Breast epithelium (tissue), 4 donors: ENCODE results near the gene AOPEP. TPM values are rescaled to one million over a fixed set of nuclear protein-coding genes. Genes with fewer than 3 reads are reported as not detected.

Experiments used
- DNase-seq, 2 donors: peaks; one replicate each; pipeline ENCODE4 v3.0.0-alpha.2; 2019; ENCODE audit warnings: low spot score in 2 of 2
- H3K27ac ChIP-seq, 2 donors: fragments of 200-600 bp; sonication (generic) in 1 of 2; one replicate each; pipeline ENCODE4 v1.5.1; 2016 to 2019; ENCODE audit warnings: mild to moderate bottlenecking in 1 of 2
- H3K27me3 ChIP-seq, 2 donors: fragments of 200-600 bp; sonication (generic) in 1 of 2; one replicate each; pipeline versions ENCODE4 v1.5.1 to v1.6.0; 2017 to 2019; ENCODE audit warnings: control low read depth in 1 of 2, mild to moderate bottlenecking in 1 of 2
- H3K36me3 ChIP-seq: fragments of 200-600 bp; one replicate; pipeline ENCODE4 v1.5.1; 2019
- H3K4me1 ChIP-seq, 2 donors: fragments of 200-600 bp; sonication (generic); one replicate each; pipeline ENCODE4 v1.5.1; 2016 to 2019; ENCODE audit warnings: control low read depth in 1 of 2
- H3K4me3 ChIP-seq, 3 donors: fragments of 200-600 bp; sonication (generic); 1 replicate in 2 of 3; 2 replicates in 1 of 3; pipeline ENCODE4 v1.5.1; 2016 to 2019; ENCODE audit warnings: mild to moderate bottlenecking in 3 of 3, moderate library complexity in 2 of 3
- H3K9me3 ChIP-seq, 2 donors: fragments of 200-600 bp; sonication (generic) in 1 of 2; one replicate each; pipeline ENCODE4 v1.5.1; 2016 to 2019; ENCODE audit warnings: control low read depth in 1 of 2
- POLR2A ChIP-seq: fragments of 450-650 bp; IDR thresholded peaks from one replicate; pipeline ENCODE4 v1.6.1; 2016; ENCODE audit warnings: antibody characterized with exemption, mild to moderate bottlenecking, moderate library complexity
- POLR2AphosphoS5 ChIP-seq, 3 donors: sonication (generic); formaldehyde crosslinking; IDR thresholded peaks; one replicate each; pipeline ENCODE4 v1.6.1; 2017; ENCODE audit warnings: antibody characterized with exemption in 3 of 3
- intact Hi-C: fragments of 100-400 bp; cut with DNase I; formaldehyde crosslinking; loops from one replicate; pipeline ENCODE4 v1.15.1; 2023; ENCODE audit warnings: low total_unique reads
- total RNA-seq, 3 donors: library from RNA; depleted of rRNA; stranded (reverse); fragments of >200 nt; gene quantifications; one replicate each; pipeline ENCODE4 v1.1.0, GENCODE V29; 2016
- TF ChIP-seq, protein P1 (sequence below), 3 donors: fragments of 450-650 bp; IDR thresholded peaks; one replicate each; pipeline ENCODE4 v1.5.1; 2016 to 2017; ENCODE audit warnings: antibody characterized with exemption in 3 of 3, mild to moderate bottlenecking in 3 of 3, moderate library complexity in 3 of 3

Gene AOPEP
- total RNA-seq, 3 donors from 2014 or later, result 15.5 to 94.1 (median 87.5) TPM

DNA sequence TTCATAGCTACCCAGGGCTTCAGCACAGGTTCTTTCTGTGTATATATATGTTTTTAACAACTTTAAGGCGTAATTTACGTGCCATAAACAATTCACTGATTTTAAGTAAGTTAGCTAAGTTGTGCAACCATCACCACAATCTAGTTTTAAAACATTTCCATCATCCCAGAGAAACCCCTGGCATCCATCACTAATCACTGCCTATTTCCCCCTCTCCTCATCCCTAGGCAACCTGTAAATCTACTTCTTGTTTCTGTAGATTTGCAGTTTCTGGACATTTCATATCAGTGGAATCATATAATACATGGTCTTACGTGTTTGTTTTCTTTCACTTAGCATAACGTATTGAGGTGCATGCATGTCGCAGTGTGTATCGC, 299.6 kb downstream of the AOPEP start:
- no peaks in the 10 kb centered on the region for H3K4me1 ChIP-seq
- no peaks in the 10 kb centered on the region for H3K9me3 ChIP-seq
- no peak for DNase-seq
- H3K36me3 ChIP-seq, result no peaks in the 10 kb centered on the region
- intact Hi-C loops, result loop anchor here (5.0 kb wide), 1 partner anchor 874 kb away; no protein-coding TSS in a partner anchor
- no peaks in the 10 kb centered on the region for H3K27me3 ChIP-seq
- H3K27ac ChIP-seq, result peak overlapping the region in 1 of 2 donors; percentile 10
- H3K4me3 ChIP-seq, result no peak overlapping the region
- TF ChIP-seq, protein P1, sequence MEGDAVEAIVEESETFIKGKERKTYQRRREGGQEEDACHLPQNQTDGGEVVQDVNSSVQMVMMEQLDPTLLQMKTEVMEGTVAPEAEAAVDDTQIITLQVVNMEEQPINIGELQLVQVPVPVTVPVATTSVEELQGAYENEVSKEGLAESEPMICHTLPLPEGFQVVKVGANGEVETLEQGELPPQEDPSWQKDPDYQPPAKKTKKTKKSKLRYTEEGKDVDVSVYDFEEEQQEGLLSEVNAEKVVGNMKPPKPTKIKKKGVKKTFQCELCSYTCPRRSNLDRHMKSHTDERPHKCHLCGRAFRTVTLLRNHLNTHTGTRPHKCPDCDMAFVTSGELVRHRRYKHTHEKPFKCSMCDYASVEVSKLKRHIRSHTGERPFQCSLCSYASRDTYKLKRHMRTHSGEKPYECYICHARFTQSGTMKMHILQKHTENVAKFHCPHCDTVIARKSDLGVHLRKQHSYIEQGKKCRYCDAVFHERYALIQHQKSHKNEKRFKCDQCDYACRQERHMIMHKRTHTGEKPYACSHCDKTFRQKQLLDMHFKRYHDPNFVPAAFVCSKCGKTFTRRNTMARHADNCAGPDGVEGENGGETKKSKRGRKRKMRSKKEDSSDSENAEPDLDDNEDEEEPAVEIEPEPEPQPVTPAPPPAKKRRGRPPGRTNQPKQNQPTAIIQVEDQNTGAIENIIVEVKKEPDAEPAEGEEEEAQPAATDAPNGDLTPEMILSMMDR (IDR thresholded peaks at IDR 0.05), result no peak
- TF ChIP-seq POLR2A (no peak), POLR2AphosphoS5 (IDR thresholded peaks at IDR 0.05) (no peak)

DNA sequence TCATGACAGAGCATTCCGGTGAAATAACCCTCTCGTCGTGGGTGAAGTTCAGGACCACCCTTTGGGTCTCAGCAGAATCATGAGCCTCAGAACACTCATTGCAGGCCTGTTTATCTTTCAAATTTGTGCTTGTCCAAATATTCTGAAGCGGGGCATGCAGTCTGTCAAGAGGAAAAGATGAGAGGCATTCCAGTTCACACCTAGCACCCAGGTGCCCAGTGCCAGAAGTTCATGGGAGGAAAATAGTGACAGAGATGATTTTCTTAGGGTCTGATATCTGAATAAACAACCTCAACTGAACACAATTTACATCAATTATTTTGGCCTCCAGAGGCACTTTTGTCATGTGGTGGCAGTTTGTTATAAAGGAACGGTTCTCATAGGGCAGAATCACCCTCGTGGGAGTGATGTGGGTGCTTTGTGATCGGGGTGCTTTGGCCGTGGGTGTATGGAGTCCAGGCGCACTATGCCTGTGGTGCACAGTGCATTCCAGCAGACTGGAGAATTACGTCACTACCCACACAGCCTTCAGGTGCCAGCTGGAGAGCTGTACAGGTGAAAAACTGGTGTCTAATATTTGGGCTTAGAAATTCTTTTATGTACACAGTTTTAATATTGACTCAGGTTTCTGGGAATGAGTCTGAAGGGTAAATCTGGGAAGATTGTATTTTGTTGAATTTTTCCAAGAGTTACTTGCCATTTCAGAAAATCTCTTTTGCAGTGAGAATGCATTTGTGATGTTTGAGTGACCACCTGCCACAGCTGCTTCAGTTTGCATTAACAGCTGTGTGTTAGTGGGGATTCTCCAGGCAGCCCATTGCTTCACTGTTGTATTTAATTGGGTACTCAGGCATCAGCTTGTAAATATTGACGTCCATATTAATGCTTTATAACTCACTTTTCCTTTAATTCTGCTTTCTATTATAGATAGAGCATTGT, 301.7 kb downstream of the AOPEP start:
- DNase-seq, result peak in 1 of 2 donors; percentile 45
- intact Hi-C loops, result loop anchor here (5.0 kb wide), 1 partner anchor 876 kb away; no protein-coding TSS in a partner anchor

DNA sequence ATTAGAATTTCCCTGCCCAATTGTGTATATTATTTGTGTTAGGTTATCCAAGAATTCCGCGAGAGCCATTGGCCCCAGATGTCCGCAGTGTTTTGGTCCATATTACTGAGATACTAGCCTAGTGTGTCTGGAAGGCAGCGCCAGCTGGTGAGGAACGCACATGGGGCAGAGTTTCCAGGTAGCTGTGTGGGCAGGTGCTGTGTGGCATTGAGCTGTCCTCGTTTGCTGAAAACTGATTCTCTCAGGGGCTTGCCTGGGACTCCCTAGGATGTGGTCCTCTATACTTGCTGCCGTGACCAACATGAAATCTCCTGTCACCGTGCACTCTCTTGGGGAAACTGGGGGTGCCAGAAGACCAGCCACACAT, 302.3 kb downstream of the AOPEP start:
- DNase-seq, result no peak
- H3K9me3 ChIP-seq, result no peaks in the 10 kb centered on the region
- H3K4me3 ChIP-seq, result no peak overlapping the region
- no peaks in the 10 kb centered on the region for H3K4me1 ChIP-seq
- no peaks in the 10 kb centered on the region for H3K27me3 ChIP-seq
- H3K27ac ChIP-seq, result peak overlapping the region in 1 of 2 donors; percentile 19
- H3K36me3 ChIP-seq, result no peaks in the 10 kb centered on the region
- intact Hi-C loops, result loop anchor here (5.0 kb wide), 1 partner anchor 877 kb away; no protein-coding TSS in a partner anchor
- TF ChIP-seq POLR2AphosphoS5 (IDR thresholded peaks at IDR 0.05), result no peak
- TF ChIP-seq, protein P1 (IDR thresholded peaks at IDR 0.05), result no peak
- no peak for TF ChIP-seq POLR2A

More for the DNA sequence above, 301.7 kb downstream of the AOPEP start:
- no peaks in the 10 kb centered on the region for H3K4me1 ChIP-seq
- H3K9me3 ChIP-seq, result no peaks in the 10 kb centered on the region
- no peak overlapping the region for H3K27ac ChIP-seq
- no peaks in the 10 kb centered on the region for H3K27me3 ChIP-seq
- H3K36me3 ChIP-seq, result no peaks in the 10 kb centered on the region
- no peak overlapping the region for H3K4me3 ChIP-seq
- TF ChIP-seq POLR2A, result no peak
- TF ChIP-seq, protein P1 (IDR thresholded peaks at IDR 0.05), result no peak

DNA sequence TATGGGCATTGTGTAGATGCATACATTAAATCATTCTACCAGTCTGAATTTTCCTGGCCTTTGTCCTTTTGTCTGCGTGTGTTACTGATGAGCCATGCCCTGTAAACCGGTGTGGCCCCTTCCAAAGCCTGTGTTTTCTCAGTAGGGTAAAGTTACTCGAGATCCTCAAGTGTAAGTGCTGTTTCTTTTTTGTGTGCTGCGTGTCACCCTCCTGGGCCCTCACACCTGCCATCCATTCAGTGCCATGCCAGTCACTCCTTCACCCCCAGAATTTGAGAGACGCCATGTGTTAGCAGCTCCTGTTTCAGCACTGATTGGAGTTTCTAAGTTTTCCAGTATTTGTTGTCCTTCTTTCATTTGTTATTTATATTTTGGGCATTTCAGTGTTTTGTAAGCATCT, 302.8 kb downstream of the AOPEP start:
- Histone ChIP-seq H3K4me3 (no peak overlapping the region), H3K27me3 (no peaks in the 10 kb centered on the region), H3K4me1 (no peaks in the 10 kb centered on the region), H3K27ac (peak overlapping the region in 1 of 2 donors; percentile 19), H3K36me3 (no peaks in the 10 kb centered on the region), H3K9me3 (no peaks in the 10 kb centered on the region)
- TF ChIP-seq POLR2A (no peak), POLR2AphosphoS5 (IDR thresholded peaks at IDR 0.05) (no peak)
- TF ChIP-seq, protein P1 (IDR thresholded peaks at IDR 0.05), result no peak
- intact Hi-C loops, result loop anchor here (5.0 kb wide), 1 partner anchor 877 kb away; no protein-coding TSS in a partner anchor
- no peak for DNase-seq

DNA sequence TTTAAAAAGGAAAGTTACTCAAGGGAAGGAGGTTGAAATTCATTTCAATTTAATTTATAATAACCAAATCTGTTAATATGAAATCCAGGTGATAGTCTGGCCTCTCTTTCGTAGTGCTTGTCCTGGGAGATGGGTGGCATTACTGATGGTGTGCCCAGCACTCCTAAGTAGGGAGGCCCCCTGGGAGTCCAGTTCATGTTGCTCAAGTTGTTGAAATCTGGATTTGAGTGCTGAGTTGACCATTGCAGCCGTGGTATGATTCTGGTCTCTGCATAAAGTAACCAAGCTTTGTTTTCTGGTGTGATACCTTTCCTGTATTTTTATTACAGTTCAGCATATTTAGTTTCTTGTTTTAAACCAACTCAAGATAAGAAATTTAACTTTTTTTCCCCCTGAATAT, 303.2 kb downstream of the AOPEP start:
- TF ChIP-seq POLR2A, result no peak
- TF ChIP-seq, protein P1 (IDR thresholded peaks at IDR 0.05), result no peak
- TF ChIP-seq POLR2AphosphoS5 (IDR thresholded peaks at IDR 0.05), result no peak
- Histone ChIP-seq H3K27ac (no peak overlapping the region), H3K4me1 (no peaks in the 10 kb centered on the region), H3K36me3 (no peaks in the 10 kb centered on the region), H3K4me3 (no peak overlapping the region), H3K9me3 (no peaks in the 10 kb centered on the region), H3K27me3 (no peaks in the 10 kb centered on the region)
- DNase-seq, result no peak
- intact Hi-C loops, result loop anchor here (5.0 kb wide), 1 partner anchor 877 kb away; no protein-coding TSS in a partner anchor
